IMR-90 (cell line): ENCODE results near the gene ACSS3. TPM values are rescaled to one million over a fixed set of nuclear protein-coding genes. Genes with fewer than 3 reads are reported as not detected.

Experiments used
- ATAC-seq: fragments of 200-7000 bp; cut with Tn5 transposase; 2 replicates; pipeline ENCODE4 v1.9.1; 2020; ENCODE audit warnings: low read depth, mild to moderate bottlenecking, moderate library complexity
- BruUV-seq: library from RNA; stranded (reverse); fragments of 400-500 nt; replicated peaks from 2 replicates; lab custom pipeline; 2021; lab: Mats Ljungman, UMichigan
- CTCF ChIA-PET: fragments of 300-600 bp; formaldehyde crosslinking; extraction: SDS; loops from one replicate; lab custom pipeline; 2021; ENCODE audit warnings: antibody characterized with exemption; lab: Yijun Ruan, JAX
- POLR2A ChIA-PET: fragments of 300-600 bp; sonication (Branson Sonifier 250); formaldehyde crosslinking; loops from one replicate; lab custom pipeline; 2022; ENCODE audit warnings: antibody characterized with exemption; ENCODE audit not compliant: unreplicated experiment; lab: Charles Lee
- DNase-seq: peaks from one replicate; pipeline ENCODE4 v3.0.0; 2013
- H2AFZ ChIP-seq: replicated peaks from 2 replicates; pipeline ENCODE3; 2013; ENCODE audit warnings: low read length, mild to moderate bottlenecking; ENCODE audit not compliant: poor library complexity
- H2AK5ac ChIP-seq: 2 replicates; pipeline ENCODE4 v1.6.1; 2013; ENCODE audit warnings: low read depth, low read length, inconsistent platforms
- H2AK9ac ChIP-seq: replicated peaks from 2 replicates; pipeline ENCODE3; 2013; ENCODE audit warnings: mild to moderate bottlenecking, low read depth, low read length, moderate library complexity; ENCODE audit not compliant: poor library complexity
- H2BK120ac ChIP-seq: 2 replicates; pipeline ENCODE4 v1.6.1; 2013; ENCODE audit warnings: low read depth, low read length, inconsistent platforms
- H2BK15ac ChIP-seq: 3 replicates; pipeline ENCODE4 v1.6.1; 2013; ENCODE audit warnings: low read depth, low read length, inconsistent platforms
- H2BK20ac ChIP-seq: 2 replicates; pipeline ENCODE4 v1.6.1; 2013; ENCODE audit warnings: low read depth, mild to moderate bottlenecking, inconsistent platforms, low read length, moderate library complexity
- H2BK5ac ChIP-seq: 2 replicates; pipeline ENCODE4 v1.6.1; 2013; ENCODE audit warnings: mild to moderate bottlenecking, low read depth, low read length, inconsistent platforms; ENCODE audit not compliant: poor library complexity, severe bottlenecking
- H3K14ac ChIP-seq: replicated peaks from 2 replicates; pipeline ENCODE4 v1.6.1; 2013; ENCODE audit warnings: low read depth, low read length, inconsistent platforms
- H3K18ac ChIP-seq: 2 replicates; pipeline ENCODE4 v1.6.1; 2013; ENCODE audit warnings: low read depth, low read length, control low read depth
- H3K23ac ChIP-seq: 2 replicates; pipeline ENCODE4 v1.6.1; 2013; ENCODE audit warnings: low read depth, low read length, inconsistent platforms
- H3K27ac ChIP-seq: 2 replicates; pipeline ENCODE4 v1.5.1; 2013; ENCODE audit warnings: mild to moderate bottlenecking, control low read depth, low read length; ENCODE audit not compliant: insufficient read depth
- H3K27me3 ChIP-seq: 2 replicates; pipeline ENCODE4 v1.6.1; 2013; ENCODE audit warnings: low read length; ENCODE audit not compliant: control insufficient read depth, insufficient read depth
- H3K36me3 ChIP-seq: 2 replicates; pipeline ENCODE4 v1.6.1; 2013; ENCODE audit warnings: low read length, mixed read lengths; ENCODE audit not compliant: control insufficient read depth, insufficient read depth
- H3K4ac ChIP-seq: 2 replicates; pipeline ENCODE4 v1.6.1; 2013; ENCODE audit warnings: low read depth, low read length, inconsistent platforms
- H3K4me1 ChIP-seq: 2 replicates; pipeline ENCODE4 v1.6.1; 2013; ENCODE audit warnings: low read length, mixed read lengths; ENCODE audit not compliant: control insufficient read depth, insufficient read depth
- H3K4me2 ChIP-seq: 2 replicates; pipeline ENCODE4 v1.6.1; 2013; ENCODE audit warnings: low read depth, mild to moderate bottlenecking, control low read depth, low read length, moderate library complexity
- H3K4me3 ChIP-seq: 2 replicates; pipeline ENCODE4 v1.5.1; 2013; ENCODE audit warnings: low read depth, mild to moderate bottlenecking, control low read depth, low read length, moderate library complexity; ENCODE audit not compliant: insufficient read depth
- H3K56ac ChIP-seq: 2 replicates; pipeline ENCODE4 v1.6.1; 2013; ENCODE audit warnings: low read length, inconsistent platforms; ENCODE audit not compliant: insufficient read depth; ENCODE audit errors: extremely low read depth
- H3K79me1 ChIP-seq, 2 experiments: 2 replicates each; pipeline ENCODE4 v1.6.1; 2013; ENCODE audit warnings: low read length in 2 of 2, inconsistent platforms in 1 of 2, low read depth in 1 of 2
- H3K9ac ChIP-seq: 2 replicates; pipeline ENCODE4 v1.6.1; 2013; ENCODE audit warnings: low read depth, low read length, control low read depth
- H3K9me1 ChIP-seq: 2 replicates; pipeline ENCODE4 v1.6.1; 2013; ENCODE audit warnings: low read length, inconsistent platforms; ENCODE audit not compliant: insufficient read depth
- H3K9me3 ChIP-seq: 2 replicates; pipeline ENCODE4 v1.6.1; 2013; ENCODE audit warnings: low read length; ENCODE audit not compliant: control insufficient read depth, insufficient read depth
- H4K20me1 ChIP-seq: 2 replicates; pipeline ENCODE4 v1.6.1; 2013; ENCODE audit warnings: low read length, inconsistent platforms; ENCODE audit not compliant: insufficient read depth
- H4K5ac ChIP-seq: 2 replicates; pipeline ENCODE4 v1.6.1; 2013; ENCODE audit warnings: mild to moderate bottlenecking, low read depth, low read length, control low read depth
- H4K8ac ChIP-seq, 2 experiments: 2 replicates each; pipeline ENCODE4 v1.6.1; 2013; ENCODE audit warnings: low read depth in 2 of 2, low read length in 2 of 2, control low read depth in 1 of 2, inconsistent platforms in 1 of 2
- H4K91ac ChIP-seq: 2 replicates; pipeline ENCODE4 v1.6.1; 2013; ENCODE audit warnings: low read depth, low read length, inconsistent platforms; ENCODE audit not compliant: insufficient read depth
- RFX5 ChIP-seq: IDR thresholded peaks from 2 replicates; pipeline ENCODE4 v1.8.0; 2012; ENCODE audit warnings: low read depth, mild to moderate bottlenecking, low read length, moderate library complexity
- WGBS, 2 experiments: methylation state at CpG; one replicate each; pipeline versions ENCODE4 v1.1.5 to v1.1.7; 2013; ENCODE audit warnings: missing lambda C conversion rate in 2 of 2; ENCODE audit not compliant: insufficient read length in 1 of 2; ENCODE audit errors: extremely low coverage in 2 of 2; 5-methylcytosine and 5-hydroxymethylcytosine counted together
- dilution Hi-C: fragments of 300-500 bp; cut with HindIII; formaldehyde crosslinking; loops from one replicate; pipeline ENCODE4 v1.14.3; 2018; ENCODE audit warnings: low sequenced_read_pairs; ENCODE audit not compliant: unreplicated experiment
- in situ Hi-C: fragments of 300-500 bp; cut with MboI; formaldehyde crosslinking; loops from 3 replicates; pipeline ENCODE4 v1.14.3; 2019; ENCODE audit warnings: low sequenced_read_pairs, inconsistent platforms, mixed read lengths
- intact Hi-C: fragments of 100-400 bp; cut with micrococcal nuclease; formaldehyde crosslinking; loops from 2 replicates; pipeline ENCODE4 v1.10.0; 2022
- polyA plus RNA-seq, 3 experiments: library from polyadenylated mRNA; depleted of rRNA; stranded (reverse); fragments of >200 nt; gene quantifications; 2 replicates each; pipeline ENCODE4 v1.2.3, GENCODE V29; 2012; ENCODE audit warnings: low replicate concordance in 1 of 3
- total RNA-seq: library from RNA; depleted of rRNA; stranded (reverse); fragments of >200 nt; gene quantifications from 2 replicates; pipeline ENCODE4 v1.2.3, GENCODE V29; 2012

The ACSS3 gene
- total and polyA plus RNA-seq, 2 of the 4 experiments (the other 2 are of a cell fraction): 0.84 to 2.0 TPM

- ChIA-PET CTCF (no interaction called here), POLR2A (no interaction called here)
- Histone ChIP-seq H3K9me1 (0 out of 2 replicates have a peak, but pooled peaks cover 4% of the 10 kb centered on the region), H3K4me2 (no peak overlapping the region), H4K8ac (no peak overlapping the region), H4K91ac (no peak overlapping the region), H3K79me1 (no peaks in the 10 kb centered on the region), H3K4me1 (no peaks in the 10 kb centered on the region), H2BK120ac (no peak overlapping the region), H3K4ac (no peak overlapping the region), H2AK9ac (no peak overlapping the region), H2AK5ac (no peak overlapping the region), H3K27me3 (no peaks in the 10 kb centered on the region), H3K4me3 (no peak overlapping the region), H2BK5ac (no peak overlapping the region), H3K36me3 (no peaks in the 10 kb centered on the region), H3K9me3 (no peaks in the 10 kb centered on the region), H3K27ac (no peak overlapping the region), H3K23ac (no peak overlapping the region), H4K20me1 (no peaks in the 10 kb centered on the region), H2BK15ac (no peak overlapping the region), H4K5ac (no peak overlapping the region), H3K14ac (no peak overlapping the region; the same call in 1 of the 2 replicates), H2AFZ (no peak overlapping the region), H3K56ac (no peak overlapping the region), H3K9ac (no peak overlapping the region), H3K18ac (no peak overlapping the region), H2BK20ac (no peak overlapping the region)
- no peak for ATAC-seq
- intact Hi-C loops: no loop called here
- no peak for DNase-seq
- no CpG with 5 or more reads among the region's 1 CpG for WGBS, 2 experiments
- no TSS peak for BruUV-seq
- no peak for TF ChIP-seq RFX5
- dilution Hi-C loops: no loop called here
- in situ Hi-C loops: no loop called here
These were observed 17.0 kb downstream of the ACSS3 start for GRCh38 chr12:81094718-81095360.
